GM19468 (cell line): ENCODE results near the gene RTEL1.

Experiments
- ATAC-seq: cut with Tn5 transposase; IDR thresholded peaks from one replicate; pipeline ENCODE4 v1.9.1; 2021; ENCODE audit warnings: mild to moderate bottlenecking, moderate library complexity, moderate number of reproducible peaks; ENCODE audit not compliant: unreplicated experiment; ENCODE audit errors: extremely low read depth

The RTEL1 gene

GRCh38 chr20:63735859-63736718 is 78.0 kb downstream of the RTEL1 start, which contains the start of gene LIME1:
Gene LIME1 (plus strand): TSS chr20:63736664. CDS start chr20:63737550, 886 bp downstream.
- ATAC-seq = peak; percentile 38

- ATAC-seq = no peak
Observed at GRCh38 chr20:63736893-63737694, 79.0 kb downstream of the RTEL1 start.

- ATAC-seq = no peak
Observed at GRCh38 chr20:63737695-63737944, 79.5 kb downstream of the RTEL1 start.

- no peak for ATAC-seq
Observed at GRCh38 chr20:63737945-63738686, 80.0 kb downstream of the RTEL1 start.

GRCh38 chr20:63738687-63739129 is 80.6 kb downstream of the RTEL1 start:
- ATAC-seq = no peak

GRCh38 chr20:63739130-63740069 is 81.3 kb downstream of the RTEL1 start, which contains the start of gene SLC2A4RG:
Gene SLC2A4RG (plus strand): TSS chr20:63739776. CDS start chr20:63739913, 137 bp downstream.
- ATAC-seq = peak; percentile 22

GRCh38 chr20:63740070-63740626 is 82.0 kb downstream of the RTEL1 start:
- ATAC-seq = no peak

GRCh38 chr20:63740627-63741353 is 82.7 kb downstream of the RTEL1 start:
- no peak for ATAC-seq

- no peak for ATAC-seq
Observed at GRCh38 chr20:63741354-63741675, 83.2 kb downstream of the RTEL1 start.

- no peak for ATAC-seq
Observed at GRCh38 chr20:63741676-63742380, 83.7 kb downstream of the RTEL1 start.

- no peak for ATAC-seq
Observed at GRCh38 chr20:63742381-63743024, 84.4 kb downstream of the RTEL1 start.

- ATAC-seq = no peak
Observed at GRCh38 chr20:63743210-63743970, 85.3 kb downstream of the RTEL1 start.

- no peak for ATAC-seq
Observed at GRCh38 chr20:63744158-63744557, 86.0 kb downstream of the RTEL1 start.

GRCh38 chr20:63744574-63745423 is 86.7 kb downstream of the RTEL1 start:
- no peak for ATAC-seq

- ATAC-seq = no peak
Observed at GRCh38 chr20:63745424-63745805, 87.3 kb downstream of the RTEL1 start.
